SH-SY5Y (cell line): ENCODE measurements around the gene CCDC148.

Experiments
- GATA2 ChIP-seq: IDR thresholded peaks from 2 replicates; pipeline ENCODE4 v1.6.1; 2011; ENCODE audit warnings: mild to moderate bottlenecking, low read depth, low read length
- GATA3 ChIP-seq: IDR thresholded peaks from 2 replicates; pipeline ENCODE4 v1.6.1; 2011; ENCODE audit warnings: low read depth, mild to moderate bottlenecking, low read length, moderate library complexity

DNA sequence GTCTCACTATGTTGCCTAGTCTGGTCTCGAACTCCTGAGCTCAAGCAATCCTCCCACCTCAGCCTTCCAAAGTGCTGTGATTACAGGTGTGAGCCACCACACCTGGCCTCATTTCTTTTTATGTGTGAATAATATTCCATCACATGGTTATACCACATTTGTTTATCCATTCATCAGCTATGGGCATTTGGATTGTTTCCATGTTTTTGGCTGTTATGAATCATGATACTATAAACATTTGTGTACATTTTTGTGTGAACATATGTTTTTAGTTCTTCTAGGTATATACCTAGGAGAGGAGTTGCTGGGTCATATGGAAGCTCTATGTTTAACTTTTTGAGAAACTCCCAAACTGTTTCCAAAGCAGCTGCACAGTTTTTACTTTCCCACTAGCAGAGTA lies 24.6 kb upstream of the CCDC148 start:
- TF ChIP-seq GATA2 (no peak), GATA3 (no peak)
